Muscle layer of colon (tissue), 2 donors: Measurements from ENCODE around the gene CLEC16A.
"Not testable (repeated sequence)": the region's sequence is repeated elsewhere in the genome, so short reads cannot be mapped to it uniquely, and the experiment has no call there.

Source experiments
- H3K27ac ChIP-seq: one replicate; pipeline ENCODE4 v1.7.0; 2013; ENCODE audit warnings: low read depth, mild to moderate bottlenecking, low read length, moderate library complexity
- H3K27me3 ChIP-seq, 2 donors: one replicate each; pipeline ENCODE4 v1.7.0; 2013; ENCODE audit warnings: low read length in 2 of 2, mild to moderate bottlenecking in 2 of 2; ENCODE audit not compliant: insufficient read depth in 2 of 2, control insufficient read depth in 1 of 2
- H3K36me3 ChIP-seq: one replicate; pipeline ENCODE4 v1.7.0; 2013; ENCODE audit warnings: mild to moderate bottlenecking, low read length; ENCODE audit not compliant: insufficient read depth
- H3K4me1 ChIP-seq: one replicate; pipeline ENCODE4 v1.7.0; 2013; ENCODE audit warnings: mild to moderate bottlenecking, low read length; ENCODE audit not compliant: insufficient read depth
- H3K4me3 ChIP-seq, 2 donors: one replicate each; pipeline ENCODE4 v1.7.0; 2013; ENCODE audit warnings: low read length in 2 of 2, low read depth in 1 of 2, mild to moderate bottlenecking in 1 of 2, moderate library complexity in 1 of 2
- H3K9ac ChIP-seq: one replicate; pipeline ENCODE4 v1.7.0; 2013; ENCODE audit warnings: low read length
- H3K9me3 ChIP-seq: one replicate; pipeline ENCODE4 v1.7.0; 2013; ENCODE audit warnings: mild to moderate bottlenecking, low read length
- donor health status: abdominal sarcoma.
- donor health status: Adenocarcinoma of cecum.

CLEC16A gene

DNA sequence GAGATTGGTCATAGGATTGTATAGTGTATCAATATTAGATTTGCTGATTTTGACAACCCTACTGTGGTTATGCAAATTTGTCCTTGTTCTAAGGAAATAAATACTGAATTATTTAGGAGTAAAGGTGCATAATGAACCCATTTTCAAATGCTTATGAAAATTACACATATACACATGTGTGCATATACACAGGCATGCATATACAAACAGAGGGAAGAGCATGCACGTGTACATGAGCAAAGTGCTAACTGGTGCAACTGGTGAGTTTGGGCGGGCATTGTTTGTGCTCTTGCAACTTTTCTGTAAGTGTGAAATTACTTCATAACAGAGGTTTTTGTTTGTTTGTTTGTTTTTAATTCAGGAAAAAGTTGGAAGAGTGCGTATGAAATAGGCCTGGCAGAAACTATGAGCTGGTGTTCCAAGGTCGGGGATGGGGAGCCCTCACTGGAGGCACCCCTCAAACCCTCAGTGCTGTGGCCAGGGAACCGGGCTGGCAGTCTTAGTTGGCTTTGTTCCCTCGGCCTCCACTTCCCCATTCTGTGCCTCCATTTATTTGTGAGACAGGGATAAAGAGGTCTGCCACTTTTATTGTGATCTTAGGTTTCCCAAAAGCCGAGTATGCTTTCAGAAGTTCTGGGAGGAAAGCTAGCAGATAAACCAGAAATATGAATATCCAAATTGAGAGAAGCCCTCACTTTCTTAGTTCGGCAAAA is 7.9 kb upstream of the CLEC16A start:
- Histone ChIP-seq H3K27ac (no peak overlapping the region), H3K9ac (no peak overlapping the region), H3K4me1 (peaks cover 65% of the 10 kb centered on the region), H3K9me3 (no peaks in the 10 kb centered on the region), H3K27me3 (no peaks in the 10 kb centered on the region), H3K4me3 (no peak overlapping the region), H3K36me3 (peaks cover 7% of the 10 kb centered on the region)

- H3K4me3 ChIP-seq: peak overlapping the region; percentile 43 to 87
- no peaks in the 10 kb centered on the region for H3K9me3 ChIP-seq
- H3K9ac ChIP-seq: no peak overlapping the region
- H3K27ac ChIP-seq: peak overlapping the region; percentile 28
- no peaks in the 10 kb centered on the region for H3K27me3 ChIP-seq
- peaks cover 5% of the 10 kb centered on the region for H3K36me3 ChIP-seq
- peaks cover 65% of the 10 kb centered on the region for H3K4me1 ChIP-seq
Measured at GRCh38 chr16:10937068-10937859, 7.1 kb upstream of the CLEC16A start.

DNA sequence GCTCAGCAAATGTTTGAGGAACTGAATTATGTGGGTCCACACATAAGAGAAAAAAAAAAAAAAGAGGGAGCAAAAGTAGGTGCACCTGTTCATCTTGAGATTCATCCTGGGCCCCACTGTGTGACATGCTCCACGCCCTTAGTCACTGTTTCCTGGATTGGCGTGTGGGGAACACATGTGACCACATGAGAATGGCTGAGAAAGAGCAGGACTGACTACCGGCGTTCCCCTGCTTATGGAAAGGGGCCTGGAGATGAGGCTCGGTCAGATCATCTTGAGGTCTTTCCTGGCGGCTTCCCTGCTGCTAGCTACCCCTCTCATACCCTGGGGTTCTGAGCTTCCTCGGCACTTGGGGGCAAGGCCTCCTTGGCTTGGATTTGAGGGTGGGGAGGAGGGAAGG is 6.0 kb upstream of the CLEC16A start:
- H3K9ac ChIP-seq: no peak overlapping the region
- peak overlapping the region in 1 of 2 donors; percentile 87 for H3K4me3 ChIP-seq
- peaks cover 73% of the 10 kb centered on the region for H3K4me1 ChIP-seq
- peak overlapping the region; percentile 19 for H3K27ac ChIP-seq
- peaks cover 3% of the 10 kb centered on the region for H3K36me3 ChIP-seq
- H3K27me3 ChIP-seq: no peaks in the 10 kb centered on the region
- H3K9me3 ChIP-seq: no peaks in the 10 kb centered on the region

- Histone ChIP-seq H3K9me3 (no peaks in the 10 kb centered on the region), H3K27me3 (no peaks in the 10 kb centered on the region), H3K9ac (no peak overlapping the region), H3K36me3 (peaks cover 3% of the 10 kb centered on the region), H3K4me3 (peak overlapping the region in 1 of 2 donors; percentile 87), H3K27ac (peak overlapping the region; percentile 19), H3K4me1 (peaks cover 75% of the 10 kb centered on the region)
Measured at GRCh38 chr16:10938796-10939648, 5.3 kb upstream of the CLEC16A start.

DNA sequence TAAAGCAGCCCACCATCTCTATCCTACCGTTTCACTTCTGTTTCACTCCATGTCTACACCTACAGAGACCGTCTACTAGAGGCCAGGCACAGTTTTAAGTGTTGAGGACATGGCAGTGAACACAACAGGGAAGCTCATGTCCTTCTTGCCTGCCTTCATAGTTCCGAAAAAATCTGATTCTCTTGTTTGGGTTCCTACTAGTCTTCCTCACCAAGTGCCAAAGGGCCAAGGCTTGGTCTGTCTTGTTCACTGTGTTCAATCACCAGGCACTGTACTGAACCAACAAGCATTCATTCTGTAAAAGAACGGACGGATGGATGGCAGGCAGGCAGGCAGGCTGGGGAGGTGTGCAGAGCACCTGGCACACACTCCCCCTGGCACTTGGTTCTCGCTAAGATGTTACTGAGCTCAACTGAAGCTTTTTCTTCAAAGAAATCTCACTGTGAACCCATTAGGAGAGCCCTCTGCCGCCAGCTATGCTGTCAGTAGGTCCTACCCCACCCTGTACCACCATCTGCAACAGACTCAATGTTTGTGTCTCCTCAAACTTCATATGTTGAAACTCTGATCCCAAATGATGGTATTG is 4.6 kb upstream of the CLEC16A start:
- Histone ChIP-seq H3K4me1 (peaks cover 76% of the 10 kb centered on the region), H3K36me3 (peaks cover 3% of the 10 kb centered on the region), H3K4me3 (peak overlapping the region in 1 of 2 donors; percentile 87), H3K9ac (peak overlapping the region; percentile 58), H3K27ac (peak overlapping the region; percentile 32), H3K9me3 (no peaks in the 10 kb centered on the region), H3K27me3 (no peaks in the 10 kb centered on the region)

DNA sequence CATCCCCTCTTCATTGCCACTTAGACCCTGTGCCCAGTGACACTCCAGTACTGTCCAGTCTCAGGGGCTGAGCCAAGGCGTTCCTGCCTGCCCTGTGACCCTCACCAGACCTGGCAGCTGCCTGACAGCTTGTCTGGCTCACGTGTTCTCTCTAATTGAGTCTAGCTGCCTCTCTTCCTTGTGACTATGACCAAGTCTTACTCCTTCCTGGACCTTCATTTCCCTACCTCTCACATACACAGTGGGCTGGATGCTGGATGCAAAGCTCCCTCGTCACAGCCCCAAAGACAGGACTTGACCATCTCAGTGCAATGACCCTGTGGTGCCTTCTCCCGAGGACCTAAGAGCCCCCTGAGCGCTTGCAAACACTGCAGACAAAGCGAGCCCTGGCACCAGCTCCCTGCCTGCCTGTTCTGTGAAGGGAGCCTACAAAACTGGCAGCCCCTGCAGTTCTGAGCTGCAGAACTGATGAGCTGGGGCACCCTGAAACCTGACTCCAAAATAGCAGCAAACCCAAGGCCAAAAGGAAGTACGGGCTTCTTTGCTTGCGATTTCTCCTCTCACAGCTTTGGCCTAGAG is 3.8 kb upstream of the CLEC16A start:
- peak overlapping the region; percentile 77 for H3K27ac ChIP-seq
- peak overlapping the region; percentile 58 for H3K9ac ChIP-seq
- peaks cover 76% of the 10 kb centered on the region for H3K4me1 ChIP-seq
- H3K9me3 ChIP-seq: no peaks in the 10 kb centered on the region
- peaks cover 3% of the 10 kb centered on the region for H3K36me3 ChIP-seq
- H3K27me3 ChIP-seq: no peaks in the 10 kb centered on the region
- H3K4me3 ChIP-seq: peak overlapping the region; percentile 55 to 87

DNA sequence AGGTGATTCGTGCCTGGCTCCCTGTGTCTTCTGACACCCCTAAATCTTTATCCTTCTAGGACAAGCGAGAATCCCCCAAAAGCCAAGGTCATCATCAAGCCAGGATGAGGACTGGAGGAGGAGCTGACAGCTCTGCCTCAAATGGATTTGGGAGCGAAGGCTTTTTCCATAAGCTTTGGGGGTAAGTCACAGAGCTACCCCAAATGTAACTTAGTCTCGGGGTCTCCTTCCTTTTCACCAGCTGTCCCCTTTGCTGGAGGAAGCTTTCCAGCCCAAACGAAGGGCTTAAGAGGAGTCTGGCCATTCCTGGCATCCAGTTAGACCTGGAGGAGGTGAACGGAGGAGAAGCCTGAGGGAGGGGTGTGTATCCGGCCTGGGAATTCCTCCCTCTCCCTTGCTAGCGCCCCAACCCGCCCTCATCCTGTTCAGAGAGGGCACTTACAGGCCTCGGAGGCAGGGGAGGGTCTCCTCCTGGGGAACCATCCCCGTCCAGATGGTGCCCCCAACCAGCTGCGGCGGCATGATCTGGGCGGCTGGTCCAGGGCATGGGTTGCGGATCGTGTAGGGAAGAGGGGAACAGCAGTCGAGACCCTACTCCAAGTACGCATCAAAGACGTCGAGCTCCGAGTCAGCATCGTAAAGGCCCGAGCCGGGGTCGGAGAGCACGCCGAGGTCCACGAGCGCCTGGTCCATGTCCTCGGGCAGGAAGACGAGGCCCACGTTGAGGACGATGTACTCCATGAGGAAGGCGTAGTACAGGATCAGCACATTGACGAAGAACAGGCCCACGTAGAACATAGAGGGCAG is 3.0 kb upstream of the CLEC16A start:
- H3K9ac ChIP-seq: peak overlapping the region; percentile 58
- H3K27me3 ChIP-seq: no peaks in the 10 kb centered on the region
- H3K36me3 ChIP-seq: no peaks in the 10 kb centered on the region
- H3K27ac ChIP-seq: peak overlapping the region; percentile 77
- H3K4me1 ChIP-seq: peaks cover 76% of the 10 kb centered on the region
- H3K9me3 ChIP-seq: no peaks in the 10 kb centered on the region
- peak overlapping the region; percentile 55 to 87 for H3K4me3 ChIP-seq

- Histone ChIP-seq H3K4me1 (peaks cover 76% of the 10 kb centered on the region), H3K27ac (peak overlapping the region; percentile 77), H3K4me3 (peak overlapping the region; percentile 55 to 87)
- not testable (repeated sequence) for H3K9ac ChIP-seq, H3K9me3 ChIP-seq, H3K36me3 ChIP-seq, H3K27me3 ChIP-seq
Measured at GRCh38 chr16:10941935-10942351, 2.4 kb upstream of the CLEC16A start.

DNA sequence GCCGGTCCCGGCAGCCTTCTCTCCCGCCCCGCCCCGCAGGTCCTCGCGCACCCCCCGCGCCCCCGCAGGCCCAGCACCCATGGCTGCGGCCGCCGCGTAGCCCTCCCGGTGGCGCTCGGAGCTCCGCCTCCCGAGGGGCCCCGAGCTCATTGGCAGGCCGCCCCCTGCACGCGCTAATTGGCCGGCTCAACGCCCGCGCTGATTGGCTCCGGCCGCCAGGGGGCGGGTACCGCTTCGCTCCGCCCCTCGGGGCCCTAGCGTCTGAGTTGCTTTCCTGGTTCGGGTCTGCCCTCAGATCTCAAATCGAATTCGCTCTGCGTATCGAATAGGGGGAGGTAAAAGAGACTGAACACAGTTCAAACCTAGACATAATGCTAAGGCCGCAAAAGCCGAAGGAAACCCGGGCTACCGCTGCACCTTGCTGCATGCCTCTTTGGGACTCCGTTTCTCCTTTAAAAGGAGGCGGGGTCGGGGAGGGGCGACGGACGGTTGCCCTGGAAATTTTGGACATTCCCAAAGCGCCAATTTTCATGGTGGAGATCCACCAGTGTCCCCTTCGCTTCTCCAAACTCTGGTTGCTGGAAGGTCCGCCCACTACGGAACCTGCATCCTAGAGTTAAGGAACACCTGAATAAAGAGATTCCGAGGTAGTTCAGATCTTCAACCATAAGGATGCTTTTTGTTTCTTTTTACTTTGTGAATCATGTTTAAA is 1.9 kb upstream of the CLEC16A start, which contains the start of gene DEXI:
Gene DEXI (minus strand): TSS at position 117 of the 712 bp plus-strand sequence. CDS start 463 bp downstream, outside the sequence.
- Histone ChIP-seq H3K4me1 (peaks cover 71% of the 10 kb centered on the region), H3K36me3 (no peaks in the 10 kb centered on the region), H3K9me3 (no peaks in the 10 kb centered on the region), H3K4me3 (peak within 1 kb of the TSS; percentile 55 to 87), H3K9ac (peak within 1 kb of the TSS; percentile 58), H3K27me3 (no peaks in the 10 kb centered on the region), H3K27ac (peak within 1 kb of the TSS; percentile 96)

GRCh38 chr16:10943064-10943353 is 1.4 kb upstream of the CLEC16A start:
- peak overlapping the region; percentile 96 for H3K27ac ChIP-seq
- no peak overlapping the region for H3K9ac ChIP-seq
- H3K27me3 ChIP-seq: no peaks in the 10 kb centered on the region
- peaks cover 66% of the 10 kb centered on the region for H3K4me1 ChIP-seq
- H3K36me3 ChIP-seq: no peaks in the 10 kb centered on the region
- H3K4me3 ChIP-seq: peak overlapping the region in 1 of 2 donors; percentile 82
- H3K9me3 ChIP-seq: no peaks in the 10 kb centered on the region
